Body of pancreas (tissue), 4 donors: ENCODE measurements around the gene AGT. TPM values are rescaled to one million over a fixed set of nuclear protein-coding genes. Genes with fewer than 3 reads are reported as not detected.

Experiments
- ATAC-seq: fragments of 150-250 bp; one replicate; pipeline ENCODE4 v1.9.1; 2016
- DNase-seq, 4 donors: peaks; one replicate each; pipeline ENCODE4 v3.0.0-alpha.2; 2019
- H3K27ac ChIP-seq, 4 donors: fragments of 200-600 bp; sonication (generic); 1 replicate in 3 of 4; 2 replicates in 1 of 4; pipeline versions ENCODE4 v1.5.1 to v1.6.1; 2016 to 2019; ENCODE audit warnings: mild to moderate bottlenecking in 1 of 4, mixed read lengths in 1 of 4, moderate library complexity in 1 of 4
- H3K27me3 ChIP-seq, 2 donors: fragments of 200-600 bp; sonication (generic); one replicate each; pipeline ENCODE4 v1.6.0; 2016; ENCODE audit warnings: mild to moderate bottlenecking in 1 of 2
- H3K36me3 ChIP-seq, 2 donors: fragments of 200-600 bp; sonication (generic); replicated peaks in 1 of 2; 2 replicates each; pipeline ENCODE4 v1.5.1; 2016; ENCODE audit warnings: low read depth in 2 of 2; ENCODE audit not compliant: insufficient read depth in 1 of 2
- H3K4me1 ChIP-seq: fragments of 200-600 bp; sonication (generic); one replicate; pipeline ENCODE4 v1.6.0; 2016
- H3K4me3 ChIP-seq, 2 donors: fragments of 200-600 bp; sonication (generic); 1 replicate in 1 of 2; 2 replicates in 1 of 2; pipeline ENCODE4 v1.5.1; 2016 to 2019
- H3K9me3 ChIP-seq, 3 donors: fragments of 200-600 bp; sonication (generic); 1 replicate in 2 of 3; 2 replicates in 1 of 3; pipeline ENCODE4 v1.5.1; 2016
- CTCF ChIP-seq, 7 experiments: fragments of 450-650 bp in 4 of 7; fragments of 200-600 bp in 3 of 7; sonication (generic) in 3 of 7; IDR thresholded peaks; one replicate each; pipeline ENCODE4 v1.5.1; 2016 to 2019; ENCODE audit warnings: antibody characterized with exemption in 7 of 7
- POLR2A ChIP-seq, 3 donors: fragments of 450-650 bp; IDR thresholded peaks; one replicate each; pipeline ENCODE4 v1.6.1; 2016; ENCODE audit warnings: antibody characterized with exemption in 3 of 3, mild to moderate bottlenecking in 2 of 3
- WGBS, 2 donors: methylation state at CpG; one replicate each; pipeline ENCODE4 v1.1.5; 2017; 5-methylcytosine and 5-hydroxymethylcytosine counted together
- intact Hi-C: fragments of 100-400 bp; cut with DNase I; formaldehyde crosslinking; loops from one replicate; pipeline ENCODE4 v1.15.1; 2023
- total RNA-seq, 2 donors: library from RNA; depleted of rRNA; stranded (reverse); fragments of >200 nt; gene quantifications; one replicate each; pipeline ENCODE4 v1.1.0, GENCODE V29; 2016

Gene AGT
- total RNA-seq, 2 donors from 2014 or later: 5.6 to 11.2 TPM

DNA sequence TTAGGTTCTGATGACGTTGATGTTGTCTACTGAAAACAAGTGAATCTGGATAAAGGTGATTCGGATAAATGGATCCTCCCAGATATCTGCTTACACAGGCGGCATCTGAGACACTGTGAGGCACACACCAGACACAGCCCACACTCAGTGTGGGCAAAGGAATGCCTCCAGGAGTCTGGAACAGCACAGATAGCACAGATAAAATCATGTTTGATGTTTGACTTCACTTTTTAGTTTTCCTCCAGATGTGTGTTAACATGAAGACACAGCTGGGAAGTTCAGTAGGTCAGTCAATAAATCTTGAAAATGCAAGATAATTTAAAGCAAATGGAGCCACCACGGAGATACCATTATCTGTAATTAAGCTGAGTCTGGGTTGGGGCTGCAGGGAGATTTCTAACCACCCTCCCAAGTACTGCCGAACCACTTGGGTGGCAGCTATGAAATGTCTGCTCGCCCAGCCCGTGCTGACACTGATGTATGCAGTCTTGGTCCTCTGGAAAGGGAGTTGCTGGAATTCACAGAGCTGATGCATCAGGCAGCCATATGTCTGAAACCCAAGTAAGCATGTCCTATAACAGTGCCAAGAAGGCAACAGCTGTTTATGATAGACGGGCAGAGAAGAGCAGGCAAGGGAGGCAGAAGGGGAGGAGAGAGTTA is 44.9 kb upstream of the AGT start:
- no peak for TF ChIP-seq POLR2A (IDR thresholded peaks at IDR 0.05)
- no peak for TF ChIP-seq CTCF (IDR thresholded peaks at IDR 0.05)
- no peaks in the 10 kb centered on the region for H3K36me3 ChIP-seq
- DNase-seq: no peak
- no peaks in the 10 kb centered on the region for H3K9me3 ChIP-seq
- H3K27ac ChIP-seq: no peak overlapping the region
- 63 to 69% methylated on average over 8 of the region's 8 CpGs for WGBS, 2 donors
- intact Hi-C loops: no loop called here
- no peak for ATAC-seq
- H3K27me3 ChIP-seq: no peaks in the 10 kb centered on the region
- no peak overlapping the region for H3K4me3 ChIP-seq
- H3K4me1 ChIP-seq: no peaks in the 10 kb centered on the region

DNA sequence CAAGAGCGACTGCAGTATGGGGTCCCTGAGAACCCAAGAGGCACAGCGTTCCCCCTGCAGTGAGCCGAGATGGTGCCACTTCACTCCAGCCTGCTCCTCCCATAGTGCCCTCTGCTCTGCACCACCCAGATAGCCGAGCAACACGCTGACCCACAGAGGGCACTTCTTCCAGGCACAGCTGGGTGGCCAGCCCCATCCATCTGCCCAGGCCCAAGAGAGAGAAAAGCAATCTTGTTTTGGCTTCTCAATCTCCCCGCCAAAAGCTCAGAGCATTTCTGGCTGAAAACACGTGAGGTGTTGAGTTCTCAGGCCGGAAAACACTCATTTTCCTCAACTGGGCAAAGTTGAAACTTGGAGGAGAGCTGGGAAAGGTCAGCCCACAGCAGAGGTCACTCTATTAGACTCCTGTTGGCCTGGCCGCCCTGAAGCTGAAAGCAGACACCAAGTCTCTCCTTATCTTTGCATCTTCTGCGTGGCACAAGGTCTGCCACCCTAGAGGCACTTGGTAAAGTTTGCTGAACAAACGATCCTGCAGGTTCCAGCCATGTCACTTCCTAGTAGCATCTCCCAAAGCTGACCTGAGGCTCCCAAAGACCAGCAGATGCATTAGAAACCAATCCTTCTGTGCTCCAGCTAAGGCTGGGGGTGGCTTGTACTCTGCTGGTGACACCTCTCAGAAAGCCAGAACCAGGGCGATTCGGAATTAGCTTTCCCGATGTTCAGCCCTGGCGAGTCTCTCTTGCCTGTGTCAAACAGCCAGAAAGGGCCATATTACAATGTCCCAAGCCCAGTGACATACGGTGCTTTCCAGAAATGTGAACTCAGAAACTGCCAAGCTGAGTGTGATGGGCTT is 44.2 kb upstream of the AGT start:
- Histone ChIP-seq H3K4me1 (no peaks in the 10 kb centered on the region), H3K4me3 (no peak overlapping the region), H3K36me3 (no peaks in the 10 kb centered on the region), H3K9me3 (no peaks in the 10 kb centered on the region), H3K27ac (no peak overlapping the region), H3K27me3 (no peaks in the 10 kb centered on the region)
- no peak for ATAC-seq
- intact Hi-C loops: no loop called here
- 74 to 82% methylated on average over 13 to 16 of the region's 16 CpGs for WGBS, 2 donors
- no peak for TF ChIP-seq CTCF (IDR thresholded peaks at IDR 0.05)
- TF ChIP-seq POLR2A (IDR thresholded peaks at IDR 0.05): no peak
- DNase-seq: no peak

GRCh38 chr1:230754796-230755195 is 40.9 kb upstream of the AGT start:
- intact Hi-C loops: no loop called here
- ATAC-seq (no peak), DNase-seq (peak in 1 of 4 donors; percentile 17)
- Histone ChIP-seq H3K27ac (no peak overlapping the region), H3K27me3 (no peaks in the 10 kb centered on the region), H3K9me3 (no peaks in the 10 kb centered on the region), H3K36me3 (no peaks in the 10 kb centered on the region), H3K4me1 (peaks cover 6% of the 10 kb centered on the region), H3K4me3 (no peak overlapping the region)
- TF ChIP-seq POLR2A (IDR thresholded peaks at IDR 0.05) (no peak), CTCF (IDR thresholded peaks at IDR 0.05) (no peak)
- 70% methylated on average over 3 of the region's 3 CpGs; no CpG with 5 or more reads in 1 of the 2 donors for WGBS, 2 donors

DNA sequence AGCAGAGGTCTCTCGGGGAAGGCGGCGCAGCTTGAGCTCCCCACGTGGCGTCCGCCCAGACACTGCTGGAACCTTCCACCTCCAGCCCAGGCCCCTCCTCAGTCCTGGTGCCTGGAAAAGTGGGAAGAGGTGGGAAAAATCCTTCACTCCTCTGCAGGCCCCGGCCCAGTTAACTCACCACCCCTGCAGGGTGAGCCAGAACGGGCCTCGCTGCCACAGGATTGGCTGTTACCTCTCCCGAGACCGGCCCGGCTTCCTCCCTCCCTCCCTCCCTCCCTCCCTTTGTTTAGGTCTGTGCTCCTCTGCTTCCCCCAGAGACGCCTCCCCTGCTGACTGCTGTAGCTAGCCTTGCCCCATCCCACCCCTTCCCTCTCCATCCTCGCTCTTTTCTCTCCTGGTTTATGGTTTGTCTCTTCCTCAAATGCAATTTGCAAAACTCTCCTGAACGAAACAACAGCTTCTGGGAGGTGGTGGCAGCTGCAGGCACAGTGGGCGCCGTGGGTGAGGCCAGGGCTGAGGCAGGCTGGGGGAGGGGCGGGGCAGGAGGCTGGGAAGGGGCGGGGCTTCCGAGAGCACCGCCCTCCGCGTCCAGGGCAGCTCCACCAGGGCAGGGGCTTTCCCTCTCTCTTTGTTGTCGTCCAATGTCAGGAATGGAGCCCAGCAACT is 39.8 kb upstream of the AGT start:
- WGBS, 2 donors: 46 to 49% methylated on average over 24 of the region's 24 CpGs
- intact Hi-C loops: no loop called here
- ATAC-seq (peak; percentile 39), DNase-seq (peak in 1 of 4 donors; percentile 51)
- Histone ChIP-seq H3K27me3 (no peaks in the 10 kb centered on the region), H3K9me3 (no peaks in the 10 kb centered on the region), H3K4me1 (peaks cover 6% of the 10 kb centered on the region), H3K36me3 (no peaks in the 10 kb centered on the region), H3K27ac (peak overlapping the region in 1 of 4 donors; percentile 53), H3K4me3 (no peak overlapping the region)
- TF ChIP-seq CTCF (IDR thresholded peaks at IDR 0.05) (no peak), POLR2A (IDR thresholded peaks at IDR 0.05) (no peak)
